GM18873 (cell line): ENCODE results near the gene FAM3A.

Experiments used
- ATAC-seq: cut with Tn5 transposase; IDR thresholded peaks from one replicate; pipeline ENCODE4 v1.9.1; 2021; ENCODE audit warnings: mild to moderate bottlenecking, moderate library complexity, moderate number of reproducible peaks; ENCODE audit not compliant: unreplicated experiment, low FRiP score

FAM3A gene

DNA sequence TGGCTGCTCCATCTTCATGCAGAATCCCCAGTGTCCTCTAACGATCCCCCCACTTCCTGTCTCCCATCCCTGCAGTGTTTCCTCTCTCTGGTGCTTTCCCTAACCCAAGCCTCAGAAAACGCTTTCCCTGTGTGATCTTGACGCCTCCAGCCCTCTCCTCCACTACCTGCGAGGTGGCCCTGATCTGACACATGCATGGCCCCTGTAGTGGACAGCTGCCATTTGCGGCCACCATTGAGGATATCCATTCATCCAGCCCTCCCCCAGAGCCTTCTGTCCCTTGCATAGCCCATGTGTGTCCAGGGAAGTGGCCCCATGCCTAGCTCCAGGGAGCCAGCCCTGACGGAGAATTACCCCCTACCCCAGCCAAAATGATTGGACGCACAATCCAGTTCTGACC lies 32.7 kb downstream of the FAM3A start:
- ATAC-seq, result no peak

DNA sequence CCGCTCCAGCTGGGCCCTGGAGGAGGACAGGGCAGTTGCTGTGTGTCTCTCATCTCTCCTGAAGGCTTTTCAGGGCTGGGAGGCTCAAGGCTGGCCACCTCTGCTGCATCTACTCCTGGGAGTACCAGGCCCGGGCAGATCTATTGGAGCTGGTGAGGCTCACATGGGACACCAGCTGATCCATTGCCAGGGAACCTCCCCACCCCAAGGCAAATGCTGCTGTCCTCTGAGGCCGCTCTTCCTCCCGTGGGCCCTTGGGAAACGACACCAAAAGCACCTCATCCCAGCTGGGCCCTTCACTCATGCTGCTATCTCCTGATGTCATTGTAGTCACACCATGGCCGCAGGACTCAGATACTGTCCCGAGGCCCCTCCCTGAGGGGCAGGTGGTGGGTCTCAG lies 33.2 kb downstream of the FAM3A start:
- ATAC-seq, result no peak

DNA sequence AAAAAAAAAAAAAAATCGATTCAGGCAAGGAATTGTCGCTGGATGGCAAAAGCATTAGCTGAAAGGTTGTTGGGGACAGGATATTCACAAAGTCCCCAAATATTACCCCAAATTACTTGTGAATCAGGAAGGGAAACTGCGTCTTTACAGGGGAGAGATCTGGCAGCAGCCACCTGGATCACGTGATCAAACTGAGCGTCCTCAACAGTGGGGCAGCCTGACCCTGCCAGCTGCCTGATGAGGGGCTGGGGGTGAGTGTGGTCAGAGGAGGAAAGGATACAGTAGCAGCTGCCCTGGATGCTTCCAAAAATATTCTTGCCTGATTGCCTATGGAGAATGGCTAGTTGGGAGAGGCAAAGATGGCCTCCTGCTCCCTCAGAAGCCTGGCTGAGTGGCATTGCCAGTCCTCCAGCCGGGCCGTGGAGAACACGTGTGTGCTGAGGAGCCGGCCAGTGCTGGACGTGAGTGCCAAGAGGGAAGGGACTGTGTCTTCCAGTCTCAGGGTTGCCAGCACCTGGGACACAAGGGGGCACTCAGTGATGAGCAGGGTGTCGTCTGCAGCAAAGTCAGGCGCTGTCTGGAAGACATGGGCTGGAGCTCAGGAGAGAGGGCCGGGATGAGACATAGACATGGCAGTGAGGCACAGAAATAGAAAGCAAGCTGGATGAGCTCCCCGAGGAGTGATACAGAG lies 34.0 kb downstream of the FAM3A start:
- no peak for ATAC-seq

DNA sequence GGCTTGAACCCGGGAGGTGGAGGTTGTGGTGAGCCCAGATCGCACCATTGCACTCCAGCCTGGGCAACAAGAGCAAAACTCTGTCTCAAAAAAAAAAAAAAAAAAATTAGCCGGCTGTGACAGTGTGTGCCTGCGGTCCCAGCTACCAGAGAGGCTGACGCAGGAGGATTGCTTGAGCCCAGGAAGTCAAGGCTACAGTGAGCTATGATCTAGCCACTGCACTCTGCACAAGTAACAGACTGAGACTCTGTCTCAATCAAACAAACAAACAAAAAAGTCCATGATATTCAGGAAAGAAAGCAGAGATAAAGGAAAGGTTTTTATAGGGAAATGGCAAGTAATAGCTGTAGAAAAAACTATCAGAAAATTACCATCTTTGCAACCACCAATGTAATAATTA lies 34.8 kb downstream of the FAM3A start:
- no peak for ATAC-seq

DNA sequence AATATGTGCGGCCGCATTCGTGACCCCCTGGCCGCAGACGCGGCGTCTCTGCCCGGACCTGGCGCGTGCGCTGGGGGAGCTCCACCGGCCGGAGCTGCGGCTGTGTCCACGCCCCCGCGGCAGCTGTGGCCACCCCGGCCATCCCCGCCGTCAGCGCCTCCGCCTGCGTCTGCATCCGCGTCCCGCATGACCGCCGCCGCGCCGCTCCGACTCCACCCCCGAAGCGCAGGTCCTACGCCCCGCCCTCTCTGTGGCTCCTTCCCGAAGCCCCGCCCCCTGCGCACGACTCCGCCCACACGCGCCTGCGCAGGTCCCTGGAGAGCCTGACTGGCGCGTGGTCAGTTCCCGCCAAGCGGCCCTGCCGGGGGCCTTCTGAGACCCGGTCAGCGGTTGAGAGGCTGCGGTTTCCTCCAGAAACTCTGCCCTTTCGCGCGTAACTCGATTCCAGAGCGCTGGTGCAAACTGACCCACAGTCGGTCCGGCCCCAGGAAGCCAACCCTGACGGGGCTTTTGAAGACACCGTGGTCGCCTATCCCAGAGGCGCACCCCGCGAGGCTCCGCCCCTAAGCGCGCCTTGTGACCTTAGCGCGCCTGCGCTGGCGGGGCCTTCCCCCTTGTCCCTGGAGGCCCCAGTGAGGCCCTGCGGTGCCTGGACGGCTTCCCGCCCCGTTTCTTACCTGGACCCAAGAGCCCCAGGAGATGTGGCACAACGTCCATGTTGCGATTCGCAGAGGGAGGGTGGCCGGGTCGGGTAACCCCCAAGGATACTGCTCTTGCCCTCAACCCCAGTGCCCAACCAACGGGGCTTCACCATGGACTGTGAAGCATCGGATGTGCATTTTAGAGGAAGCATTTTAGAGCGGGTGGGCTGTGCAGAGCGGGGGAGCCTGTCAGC lies 37.1 kb downstream of the FAM3A start, which contains the start of gene LAGE3:
Gene LAGE3, minus strand, starts transcription at position 554 of the 895 bp plus-strand sequence. Its CDS starts 366 bp downstream, at position 188.
- ATAC-seq, result peak; percentile 75

DNA sequence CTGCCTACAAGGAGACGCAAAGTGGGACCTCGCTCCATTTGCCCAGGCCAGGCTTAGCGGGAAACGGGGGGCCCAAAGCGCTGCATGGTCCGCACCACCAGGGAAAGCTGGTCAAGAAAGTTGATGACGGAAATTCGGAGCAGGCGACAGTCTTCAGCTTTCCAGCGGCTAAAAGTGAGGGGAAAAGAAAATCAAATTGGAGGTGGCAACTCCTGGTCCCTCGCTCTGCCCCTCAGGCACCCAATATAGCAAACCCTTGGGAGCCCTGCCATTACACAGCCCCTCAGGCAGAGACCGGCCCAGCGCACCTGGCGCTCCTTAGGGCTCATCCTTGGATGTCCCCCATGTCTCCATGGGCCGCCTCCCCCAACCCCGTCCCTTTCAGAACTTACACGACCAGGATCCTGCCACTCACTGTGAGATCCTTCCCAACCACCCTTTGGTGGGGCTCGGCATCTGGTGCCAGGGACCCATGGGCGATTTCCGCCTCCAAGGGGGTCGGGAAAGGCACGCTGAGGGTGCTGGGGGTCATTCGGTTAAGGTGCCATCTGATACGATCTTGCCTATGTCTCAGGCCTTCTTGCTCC lies 38.0 kb downstream of the FAM3A start:
- no peak for ATAC-seq

DNA sequence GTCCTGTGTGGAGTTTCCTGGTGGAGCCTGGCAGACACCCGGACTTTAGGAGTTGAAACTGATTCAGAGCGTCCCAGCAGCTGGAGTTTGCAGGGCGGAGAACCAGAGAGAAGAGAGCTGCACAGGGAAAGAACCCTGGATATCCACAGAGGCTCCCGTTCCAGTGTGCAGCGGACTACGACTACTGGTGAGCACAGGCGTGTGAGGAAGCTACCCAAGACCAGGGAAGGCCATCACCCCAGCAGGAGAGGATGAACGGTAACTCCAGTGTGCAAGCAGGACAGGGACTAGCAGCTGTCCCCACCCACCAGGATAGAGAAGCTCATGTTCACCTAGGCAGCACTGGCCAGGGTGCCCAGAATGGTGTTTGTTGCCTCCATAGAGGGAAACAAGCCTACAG lies 39.2 kb downstream of the FAM3A start:
- no peak for ATAC-seq

DNA sequence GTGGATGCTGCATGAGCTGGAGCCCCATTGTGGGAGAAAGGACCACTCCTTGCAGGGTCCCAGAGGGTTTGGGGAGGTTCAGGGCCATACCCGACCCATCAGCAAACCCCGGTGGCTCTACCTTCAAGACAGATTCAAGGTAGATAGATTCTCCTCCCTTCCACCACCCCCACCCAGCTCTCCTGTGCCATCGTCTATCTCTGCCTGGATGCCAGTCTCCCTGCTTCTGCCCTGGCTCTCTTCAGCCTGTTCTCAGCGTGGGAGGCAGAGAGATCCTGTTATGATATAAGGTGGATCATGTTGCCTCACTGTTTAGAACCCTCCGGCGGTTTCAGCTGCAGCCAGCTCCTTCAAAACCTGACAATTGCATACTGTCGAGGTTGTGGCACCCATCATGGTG lies 42.3 kb downstream of the FAM3A start:
- ATAC-seq, result no peak

DNA sequence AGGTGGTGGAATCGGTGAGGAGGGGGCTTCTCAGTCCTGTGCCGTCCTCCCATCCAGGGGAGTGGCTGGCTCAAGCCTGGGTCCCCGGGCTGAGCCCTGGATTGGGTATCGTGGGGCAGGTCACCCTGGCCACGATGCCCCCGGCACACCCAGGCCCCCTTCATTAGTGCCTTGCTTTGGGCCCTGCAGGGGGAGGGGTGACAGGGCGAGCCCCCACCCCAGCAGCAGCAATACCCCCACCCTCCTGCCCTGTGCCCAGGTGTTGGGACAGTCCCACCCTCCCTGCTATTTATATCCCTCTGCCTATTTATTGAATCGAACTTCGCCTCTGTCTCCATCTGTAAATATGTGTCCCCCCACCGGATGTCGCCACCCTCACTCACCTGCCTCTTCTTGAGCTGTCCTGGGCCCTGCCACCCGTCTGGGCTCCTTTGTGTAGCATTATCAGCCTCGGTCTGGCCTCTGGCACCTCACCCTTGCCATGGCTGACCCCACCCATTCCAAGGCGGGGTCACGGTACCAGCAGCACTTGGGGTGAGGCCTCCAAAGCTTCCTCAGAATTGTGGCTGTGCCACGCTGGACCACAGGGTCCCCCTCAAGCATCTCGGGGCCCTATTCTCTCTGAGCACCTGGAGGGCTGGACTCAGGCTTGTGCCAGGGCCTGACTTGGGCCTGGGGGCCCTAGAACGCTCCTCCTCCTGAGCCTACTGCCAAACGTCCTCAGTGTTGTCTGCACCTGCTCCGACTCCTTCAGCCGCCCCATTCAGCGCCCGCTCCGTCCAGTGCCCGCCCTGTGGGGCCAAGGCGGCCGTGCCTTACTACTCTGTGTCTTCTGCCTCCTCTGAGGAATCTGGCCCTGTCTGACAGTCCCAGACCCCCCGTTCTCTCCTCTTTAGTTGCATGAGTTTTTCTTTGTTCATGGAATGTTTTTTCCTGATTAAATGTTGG lies 43.1 kb downstream of the FAM3A start:
- ATAC-seq, result no peak

DNA sequence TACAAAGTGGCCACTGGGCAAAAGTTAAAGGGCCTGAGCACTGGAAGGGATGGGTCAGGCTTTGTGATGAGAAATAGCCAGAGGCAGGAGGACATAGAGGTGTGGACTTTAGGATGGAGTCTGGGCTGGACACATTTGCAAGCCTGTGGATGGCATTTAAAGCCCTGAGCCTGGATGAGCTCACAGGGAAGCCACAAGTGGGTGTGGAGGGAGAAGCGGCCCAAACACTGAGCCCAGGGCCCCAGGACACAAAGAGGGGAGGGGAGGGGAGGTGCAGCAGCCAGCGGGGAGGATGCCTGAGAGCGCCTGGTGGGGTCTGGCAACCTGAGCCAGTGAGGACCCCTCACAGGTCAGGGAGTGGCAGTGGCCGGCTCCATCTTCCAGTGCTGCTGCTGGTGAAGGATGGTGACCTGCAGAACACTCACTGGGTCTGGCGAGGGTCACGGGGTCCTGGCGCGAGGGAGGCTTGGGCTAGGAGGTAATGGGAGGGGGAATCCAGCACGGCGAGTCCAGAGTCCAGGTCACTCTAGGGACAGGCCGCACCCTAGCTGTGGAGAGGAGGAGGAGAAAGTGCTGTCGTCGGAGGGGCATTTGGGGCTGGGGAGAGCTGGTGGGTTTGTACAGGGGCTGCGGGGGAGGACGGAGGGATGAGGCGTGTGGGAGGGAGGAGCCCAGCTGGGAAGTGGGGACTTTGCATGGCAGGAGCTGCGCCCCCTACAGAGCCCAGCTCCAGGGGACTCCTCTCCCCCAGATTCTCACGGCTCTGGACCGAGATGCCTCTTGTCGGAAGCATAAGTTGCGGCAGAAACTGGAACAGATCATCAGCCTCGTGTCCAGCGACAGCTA lies 44.0 kb downstream of the FAM3A start:
- no peak for ATAC-seq

DNA sequence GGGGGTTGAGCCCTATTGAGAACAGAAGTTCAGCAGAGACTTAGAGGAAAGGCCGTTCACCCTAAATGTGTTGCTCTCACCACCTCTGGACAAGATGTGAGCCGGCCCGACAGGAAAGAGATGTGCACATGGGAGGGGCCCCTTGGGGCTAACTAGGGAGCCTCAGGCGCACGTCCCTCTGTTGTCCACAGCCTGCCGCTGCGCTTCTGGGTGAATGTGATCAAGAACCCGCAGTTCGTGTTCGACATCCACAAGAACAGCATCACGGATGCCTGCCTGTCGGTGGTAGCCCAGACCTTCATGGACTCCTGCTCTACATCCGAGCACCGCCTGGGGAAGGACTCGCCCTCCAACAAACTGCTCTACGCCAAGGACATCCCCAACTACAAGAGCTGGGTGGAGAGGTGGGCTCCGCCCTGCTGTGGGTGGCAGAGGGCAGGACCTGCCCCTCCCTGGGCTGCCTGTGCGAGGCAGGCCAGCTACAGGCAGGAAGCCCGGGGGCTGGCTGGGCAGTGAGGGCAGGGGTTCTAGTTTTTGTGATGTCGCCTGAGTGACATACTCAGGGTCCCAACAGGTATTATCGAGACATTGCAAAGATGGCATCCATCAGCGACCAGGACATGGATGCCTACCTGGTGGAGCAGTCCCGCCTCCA lies 45.0 kb downstream of the FAM3A start:
- ATAC-seq, result no peak

DNA sequence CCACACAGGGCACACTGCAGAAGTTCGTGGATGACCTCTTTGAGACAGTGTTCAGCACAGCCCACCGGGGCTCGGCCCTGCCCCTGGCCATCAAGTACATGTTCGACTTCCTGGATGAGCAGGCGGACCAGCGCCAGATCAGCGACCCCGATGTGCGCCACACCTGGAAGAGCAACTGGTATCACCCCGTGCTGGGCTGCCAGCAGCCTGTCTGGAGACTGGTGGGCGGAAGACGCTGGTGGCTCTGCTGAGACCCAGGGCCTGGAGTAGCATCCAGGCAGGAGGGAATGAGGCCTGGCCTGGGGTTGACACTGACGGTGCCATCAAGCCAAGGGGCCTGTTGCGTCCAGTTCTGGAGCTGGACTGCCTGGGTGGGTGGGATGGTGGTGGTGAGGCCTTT lies 45.6 kb downstream of the FAM3A start:
- no peak for ATAC-seq

DNA sequence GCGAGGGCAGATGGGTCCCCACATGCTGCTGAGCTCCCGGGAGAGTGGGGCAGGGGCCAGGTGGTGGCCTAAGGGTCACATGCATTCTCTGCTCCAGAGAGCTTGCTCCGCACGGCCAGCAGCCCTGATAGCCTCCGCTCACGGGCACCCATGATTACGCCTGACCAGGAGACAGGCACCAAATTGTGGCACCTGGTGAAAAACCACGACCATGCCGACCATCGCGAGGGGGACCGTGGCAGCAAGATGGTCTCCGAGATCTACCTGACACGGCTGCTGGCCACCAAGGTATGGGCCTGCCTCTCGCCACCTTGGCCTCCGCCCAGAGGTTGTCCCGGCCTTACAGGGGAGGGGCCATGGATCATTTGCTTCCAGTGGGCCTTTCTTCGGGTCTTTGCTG lies 46.2 kb downstream of the FAM3A start:
- ATAC-seq, result no peak

DNA sequence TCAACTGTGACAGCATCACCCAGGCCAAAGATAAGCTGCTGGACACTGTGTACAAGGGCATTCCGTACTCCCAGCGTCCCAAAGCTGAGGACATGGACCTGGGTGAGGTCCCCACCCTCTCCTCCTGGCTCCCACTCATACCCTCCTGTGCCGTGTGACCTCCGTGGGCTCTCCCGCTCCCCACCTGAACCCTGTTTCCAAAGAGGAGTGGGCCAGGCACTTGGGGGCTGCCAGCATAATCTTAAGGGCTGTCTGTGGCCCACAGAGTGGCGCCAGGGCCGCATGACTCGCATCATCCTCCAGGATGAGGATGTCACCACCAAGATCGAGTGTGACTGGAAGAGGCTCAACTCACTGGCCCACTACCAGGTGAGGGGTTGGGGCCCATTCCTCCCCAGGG lies 46.9 kb downstream of the FAM3A start:
- ATAC-seq, result no peak

DNA sequence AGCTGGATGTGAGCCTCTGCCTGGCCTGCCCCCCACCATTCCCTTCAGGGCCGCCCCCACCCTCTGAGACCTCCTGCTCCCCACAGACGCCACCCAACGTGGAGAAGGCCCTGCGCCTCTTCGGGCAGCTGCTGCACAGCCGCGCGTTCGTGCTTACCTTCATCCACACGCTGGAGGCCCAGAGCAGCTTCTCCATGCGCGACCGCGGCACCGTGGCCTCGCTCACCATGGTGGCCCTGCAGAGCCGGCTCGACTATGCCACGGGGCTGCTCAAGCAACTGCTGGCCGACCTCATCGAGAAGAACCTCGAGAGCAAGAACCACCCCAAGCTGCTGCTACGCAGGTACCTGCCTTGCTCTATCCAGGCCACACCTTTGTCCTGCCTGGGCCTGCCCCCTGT lies 47.8 kb downstream of the FAM3A start:
- ATAC-seq, result no peak

DNA sequence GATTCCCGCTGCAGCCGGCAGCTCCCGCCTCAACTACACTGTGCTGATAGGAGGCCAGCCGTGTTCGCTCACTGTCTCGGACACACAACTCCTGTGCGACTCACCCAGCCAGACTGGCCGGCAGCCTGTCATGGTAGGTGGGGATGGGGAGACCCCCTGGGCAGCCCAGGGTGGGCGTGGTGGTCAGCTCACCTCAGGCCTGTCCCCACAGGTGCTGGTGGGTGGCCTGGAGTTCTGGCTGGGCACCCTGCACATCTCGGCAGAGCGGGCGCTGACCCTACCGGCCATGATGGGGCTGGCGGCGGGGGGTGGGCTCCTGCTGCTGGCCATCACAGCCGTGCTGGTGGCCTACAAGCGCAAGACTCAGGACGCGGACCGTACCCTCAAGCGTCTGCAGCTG lies 48.5 kb downstream of the FAM3A start:
- ATAC-seq, result no peak

DNA sequence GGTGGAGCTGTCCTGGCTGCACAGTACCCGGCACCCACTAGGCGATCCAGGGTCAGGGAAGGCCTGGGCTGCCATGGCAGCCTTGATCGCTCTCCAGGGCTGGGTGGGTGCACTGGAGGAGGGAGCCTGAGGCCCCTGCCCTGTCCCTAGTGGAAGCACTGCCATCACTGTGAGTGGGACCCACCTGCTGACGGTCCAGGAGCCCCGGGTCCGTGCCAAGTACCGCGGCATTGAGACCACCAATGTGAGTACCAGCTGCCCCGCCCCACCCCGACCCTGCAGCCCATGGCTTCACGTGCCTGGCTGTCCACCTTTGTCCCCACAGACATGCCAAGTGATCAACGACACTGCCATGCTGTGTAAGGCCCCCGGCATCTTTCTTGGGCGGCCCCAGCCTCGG lies 49.1 kb downstream of the FAM3A start:
- ATAC-seq, result no peak

DNA sequence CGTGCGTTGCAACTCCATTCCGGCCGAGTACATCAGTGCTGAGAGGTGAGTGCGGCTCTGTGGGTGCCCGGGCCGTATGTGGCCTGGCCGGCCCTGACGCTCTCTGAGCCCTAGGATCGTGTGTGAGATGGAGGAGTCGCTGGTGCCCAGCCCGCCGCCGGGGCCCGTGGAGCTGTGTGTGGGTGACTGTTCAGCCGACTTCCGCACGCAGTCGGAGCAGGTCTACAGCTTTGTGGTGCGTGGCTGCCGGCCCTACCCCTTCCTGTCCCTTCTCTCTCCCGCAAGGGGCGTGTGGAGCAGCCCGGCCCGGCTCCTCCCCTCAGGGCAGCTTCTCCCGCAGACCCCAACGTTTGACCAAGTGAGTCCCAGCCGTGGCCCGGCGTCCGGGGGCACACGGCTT lies 50.0 kb downstream of the FAM3A start:
- ATAC-seq, result no peak

DNA sequence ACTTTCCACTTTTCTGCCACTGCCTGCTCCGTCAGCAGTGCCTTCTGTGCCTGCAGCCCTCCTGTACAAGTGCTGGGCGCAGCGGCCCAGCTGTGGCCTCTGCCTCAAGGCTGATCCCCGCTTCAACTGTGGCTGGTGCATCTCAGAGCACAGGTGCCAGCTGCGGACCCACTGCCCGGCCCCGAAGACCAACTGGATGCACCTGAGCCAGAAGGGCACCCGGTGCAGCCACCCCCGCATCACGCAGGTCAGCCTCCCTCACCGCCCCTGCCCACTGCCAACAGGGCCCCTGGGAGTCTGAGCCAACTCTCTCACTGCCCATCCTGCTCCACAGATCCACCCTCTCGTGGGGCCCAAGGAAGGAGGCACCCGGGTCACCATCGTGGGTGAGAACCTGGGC lies 50.4 kb downstream of the FAM3A start:
- no peak for ATAC-seq
